Measurements from ENCODE around the gene LACTB. TPM values are rescaled to one million over a fixed set of nuclear protein-coding genes. Genes with fewer than 3 reads are reported as not detected.

LACTB gene
- total RNA-seq, 2 experiments from 2014 or later = 18.3 to 18.7 TPM

GRCh38 chr15:63111481-63111880, 10.2 kb upstream of the LACTB start:
- Mint-ChIP-seq H3K9me3 (no peaks in the 10 kb centered on the region), H3K4me1 (ENCODE audit: low read depth) (no peaks in the 10 kb centered on the region), H3K27me3 (ENCODE audit: low read depth) (peaks cover 2% of the 10 kb centered on the region), H3K36me3 (ENCODE audit: low read depth) (no peaks in the 10 kb centered on the region), H3K4me3 (no peak overlapping the region), H3K27ac (no peak overlapping the region)
- CTCF ChIA-PET = interaction anchor here (2.6 kb wide), 1 partner anchor 17 kb away, joined by 12 read pairs; no protein-coding TSS in a partner anchor
- intact Hi-C loops (cut with micrococcal nuclease) = no loop called here
- no peak for DNase-seq

- no peak overlapping the region for H3K4me3 Mint-ChIP-seq
- H3K4me1 Mint-ChIP-seq (ENCODE audit: low read depth) = no peaks in the 10 kb centered on the region
- no peak overlapping the region for H3K27ac Mint-ChIP-seq
- H3K9me3 Mint-ChIP-seq = no peaks in the 10 kb centered on the region
- intact Hi-C loops (cut with micrococcal nuclease) = no loop called here
- no peak for DNase-seq
- no peaks in the 10 kb centered on the region for H3K36me3 Mint-ChIP-seq (ENCODE audit: low read depth)
- CTCF ChIA-PET = interaction anchor here (1.1 kb wide), 1 partner anchor 318 kb away, joined by 3 read pairs; no protein-coding TSS in a partner anchor
- no peaks in the 10 kb centered on the region for H3K27me3 Mint-ChIP-seq (ENCODE audit: low read depth)
These were observed 8.8 kb upstream of the LACTB start for GRCh38 chr15:63112871-63113270.

- Mint-ChIP-seq H3K9me3 (peaks cover 4% of the 10 kb centered on the region), H3K36me3 (ENCODE audit: low read depth) (peaks cover 3% of the 10 kb centered on the region), H3K4me3 (no peak overlapping the region), H3K27me3 (ENCODE audit: low read depth) (no peaks in the 10 kb centered on the region), H3K27ac (no peak overlapping the region), H3K4me1 (ENCODE audit: low read depth) (no peaks in the 10 kb centered on the region)
- CTCF ChIA-PET = interaction anchor here (0.7 kb wide), 1 partner anchor 23 kb away, joined by 3 read pairs; no protein-coding TSS in a partner anchor
- intact Hi-C loops (cut with micrococcal nuclease) = no loop called here
- DNase-seq = no peak
These were observed 7.2 kb upstream of the LACTB start for GRCh38 chr15:63114465-63114864.

GRCh38 chr15:63118854-63119253, 2.8 kb upstream of the LACTB start:
- Mint-ChIP-seq H3K9me3 (peaks cover 13% of the 10 kb centered on the region), H3K27ac (no peak overlapping the region), H3K4me3 (no peak overlapping the region), H3K27me3 (ENCODE audit: low read depth) (no peaks in the 10 kb centered on the region), H3K36me3 (ENCODE audit: low read depth) (peaks cover 5% of the 10 kb centered on the region), H3K4me1 (ENCODE audit: low read depth) (peaks cover 13% of the 10 kb centered on the region)
- CTCF ChIA-PET = interaction anchor here (0.7 kb wide), 1 partner anchor 720 kb away, joined by 3 read pairs; no protein-coding TSS in a partner anchor
- no peak for DNase-seq
- intact Hi-C loops (cut with micrococcal nuclease) = no loop called here

- Mint-ChIP-seq H3K4me3 (peak overlapping the region; percentile 71), H3K9me3 (peaks cover 13% of the 10 kb centered on the region), H3K27me3 (ENCODE audit: low read depth) (no peaks in the 10 kb centered on the region), H3K27ac (peak overlapping the region; percentile 61), H3K4me1 (ENCODE audit: low read depth) (peaks cover 14% of the 10 kb centered on the region), H3K36me3 (ENCODE audit: low read depth) (peaks cover 13% of the 10 kb centered on the region)
- CTCF ChIA-PET = no interaction called here
- peak; percentile 91 for DNase-seq
- intact Hi-C loops (cut with micrococcal nuclease) = no loop called here
These were observed 578 bp downstream of the LACTB start for GRCh38 chr15:63122002-63122875.

GRCh38 chr15:63124506-63124905, 2.8 kb downstream of the LACTB start:
- intact Hi-C loops (cut with micrococcal nuclease) = no loop called here
- peaks cover 15% of the 10 kb centered on the region for H3K36me3 Mint-ChIP-seq (ENCODE audit: low read depth)

GRCh38 chr15:63126726-63127125, 5.1 kb downstream of the LACTB start:
- CTCF ChIA-PET = no interaction called here
- no peak for DNase-seq
- peaks cover 9% of the 10 kb centered on the region for H3K4me1 Mint-ChIP-seq (ENCODE audit: low read depth)
- H3K4me3 Mint-ChIP-seq = no peak overlapping the region
- H3K27ac Mint-ChIP-seq = no peak overlapping the region
- intact Hi-C loops (cut with micrococcal nuclease) = no loop called here
- peaks cover 18% of the 10 kb centered on the region for H3K36me3 Mint-ChIP-seq (ENCODE audit: low read depth)
- H3K9me3 Mint-ChIP-seq = no peaks in the 10 kb centered on the region
- H3K27me3 Mint-ChIP-seq (ENCODE audit: low read depth) = no peaks in the 10 kb centered on the region

More at GRCh38 chr15:63124506-63124905, 2.8 kb downstream of the LACTB start:
- Mint-ChIP-seq H3K4me1 (ENCODE audit: low read depth) (peaks cover 14% of the 10 kb centered on the region), H3K9me3 (peaks cover 9% of the 10 kb centered on the region), H3K27ac (no peak overlapping the region), H3K27me3 (ENCODE audit: low read depth) (no peaks in the 10 kb centered on the region), H3K4me3 (no peak overlapping the region)
- DNase-seq = no peak
- CTCF ChIA-PET = no interaction called here

- H3K9me3 Mint-ChIP-seq = no peaks in the 10 kb centered on the region
- DNase-seq = no peak
- CTCF ChIA-PET = no interaction called here
These were observed 12.1 kb downstream of the LACTB start for GRCh38 chr15:63133786-63134185.

GRCh38 chr15:63134245-63134985, 12.8 kb downstream of the LACTB start:
- CTCF ChIA-PET = no interaction called here
- no peak overlapping the region for H3K27ac Mint-ChIP-seq

More at GRCh38 chr15:63133786-63134185, 12.1 kb downstream of the LACTB start:
- Mint-ChIP-seq H3K27ac (no peak overlapping the region), H3K4me3 (no peak overlapping the region), H3K36me3 (ENCODE audit: low read depth) (peaks cover 10% of the 10 kb centered on the region), H3K27me3 (ENCODE audit: low read depth) (no peaks in the 10 kb centered on the region), H3K4me1 (ENCODE audit: low read depth) (peaks cover 13% of the 10 kb centered on the region)
- intact Hi-C loops (cut with micrococcal nuclease) = no loop called here

GRCh38 chr15:63135281-63135680, 13.6 kb downstream of the LACTB start:
- H3K4me1 Mint-ChIP-seq (ENCODE audit: low read depth) = peaks cover 13% of the 10 kb centered on the region
- intact Hi-C loops (cut with micrococcal nuclease) = no loop called here
- CTCF ChIA-PET = no interaction called here
- no peak overlapping the region for H3K27ac Mint-ChIP-seq
- no peaks in the 10 kb centered on the region for H3K9me3 Mint-ChIP-seq
- no peak for DNase-seq
- peaks cover 5% of the 10 kb centered on the region for H3K36me3 Mint-ChIP-seq (ENCODE audit: low read depth)
- no peak overlapping the region for H3K4me3 Mint-ChIP-seq
- H3K27me3 Mint-ChIP-seq (ENCODE audit: low read depth) = no peaks in the 10 kb centered on the region

More at GRCh38 chr15:63134245-63134985, 12.8 kb downstream of the LACTB start:
- DNase-seq = no peak
- Mint-ChIP-seq H3K27me3 (ENCODE audit: low read depth) (no peaks in the 10 kb centered on the region), H3K36me3 (ENCODE audit: low read depth) (peaks cover 7% of the 10 kb centered on the region), H3K9me3 (no peaks in the 10 kb centered on the region), H3K4me3 (no peak overlapping the region), H3K4me1 (ENCODE audit: low read depth) (peaks cover 13% of the 10 kb centered on the region)
- intact Hi-C loops (cut with micrococcal nuclease) = no loop called here

- Mint-ChIP-seq H3K27ac (no peak overlapping the region), H3K9me3 (no peaks in the 10 kb centered on the region), H3K4me1 (ENCODE audit: low read depth) (peaks cover 13% of the 10 kb centered on the region), H3K36me3 (ENCODE audit: low read depth) (peaks cover 2% of the 10 kb centered on the region), H3K4me3 (no peak overlapping the region), H3K27me3 (ENCODE audit: low read depth) (no peaks in the 10 kb centered on the region)
- DNase-seq = no peak
- intact Hi-C loops (cut with micrococcal nuclease) = no loop called here
- CTCF ChIA-PET = interaction anchor here (0.6 to 1.7 kb wide), 5 partner anchors 11 to 606 kb away, joined by 3 to 9 read pairs (median 5); no protein-coding TSS in a partner anchor
These were observed 14.1 kb downstream of the LACTB start for GRCh38 chr15:63135804-63136203.

GRCh38 chr15:63136742-63137141, 15.1 kb downstream of the LACTB start:
- intact Hi-C loops (cut with micrococcal nuclease) = no loop called here
- Mint-ChIP-seq H3K4me3 (no peak overlapping the region), H3K27me3 (ENCODE audit: low read depth) (no peaks in the 10 kb centered on the region), H3K4me1 (ENCODE audit: low read depth) (peaks cover 16% of the 10 kb centered on the region), H3K27ac (no peak overlapping the region), H3K36me3 (ENCODE audit: low read depth) (peaks cover 3% of the 10 kb centered on the region), H3K9me3 (no peaks in the 10 kb centered on the region)
- CTCF ChIA-PET = interaction anchor here (1.1 to 1.7 kb wide), 2 partner anchors 10 to 233 kb away, joined by 3 to 5 read pairs; no protein-coding TSS in a partner anchor
- DNase-seq = no peak

Measured in activated naive CD4-positive, alpha-beta T cell treated with anti-CD3 and anti-CD28 coated beads for 36 hours (primary cell).